Osteoblast (primary cell): Measurements from ENCODE around the gene EPHA6. TPM values are rescaled to one million over a fixed set of nuclear protein-coding genes. Genes with fewer than 3 reads are reported as not detected.

Experiments used
- DNase-seq: peaks from one replicate; pipeline ENCODE4 v3.0.0; 2011; ENCODE audit warnings: low spot score, mixed read lengths; ENCODE audit not compliant: insufficient read length; ENCODE audit errors: missing footprints
- H2AFZ ChIP-seq: 2 replicates; pipeline ENCODE4 v1.6.0; 2011; ENCODE audit warnings: mild to moderate bottlenecking, low read length
- H3K27ac ChIP-seq: 2 replicates; pipeline ENCODE4 v1.5.1; 2011; ENCODE audit warnings: mild to moderate bottlenecking, low read depth, low read length, moderate library complexity
- H3K27me3 ChIP-seq: 2 replicates; pipeline ENCODE4 v1.6.0; 2012; ENCODE audit warnings: mild to moderate bottlenecking, control low read depth, inconsistent platforms, low read length, moderate library complexity; ENCODE audit not compliant: insufficient read depth
- H3K36me3 ChIP-seq: 2 replicates; pipeline ENCODE4 v1.5.1; 2011; ENCODE audit warnings: mild to moderate bottlenecking, low read length, control low read depth, moderate library complexity; ENCODE audit not compliant: insufficient read depth
- H3K4me1 ChIP-seq: 2 replicates; pipeline ENCODE4 v1.5.1; 2011; ENCODE audit warnings: mild to moderate bottlenecking, low read length, control low read depth, moderate library complexity; ENCODE audit not compliant: insufficient read depth
- H3K4me2 ChIP-seq: 2 replicates; pipeline ENCODE4 v1.6.0; 2011; ENCODE audit warnings: mild to moderate bottlenecking, low read length; ENCODE audit not compliant: insufficient read depth
- H3K4me3 ChIP-seq: fragments of 200-600 bp; sonication (generic); 3 replicates; pipeline ENCODE4 v1.5.1; 2012; ENCODE audit warnings: mild to moderate bottlenecking, low read length, inconsistent platforms; ENCODE audit not compliant: insufficient read depth
- H3K79me2 ChIP-seq: 2 replicates; pipeline ENCODE4 v1.6.0; 2012; ENCODE audit warnings: mild to moderate bottlenecking, low read length, control low read depth, inconsistent platforms; ENCODE audit not compliant: insufficient read depth
- H3K9me3 ChIP-seq: 2 replicates; pipeline ENCODE4 v1.5.1; 2011; ENCODE audit warnings: low read depth, low read length, control low read depth
- H4K20me1 ChIP-seq: 2 replicates; pipeline ENCODE4 v1.6.0; 2012; ENCODE audit warnings: mild to moderate bottlenecking, low read length, control low read depth; ENCODE audit not compliant: insufficient read depth
- total RNA-seq: library from RNA; depleted of rRNA; stranded (reverse); fragments of >200 nt; gene quantifications from 2 replicates; pipeline ENCODE4 v1.2.3, GENCODE V29; 2012
- TF ChIP-seq, protein P1 (sequence below): IDR thresholded peaks from 2 replicates; pipeline ENCODE4 v1.5.1; 2011; ENCODE audit warnings: mild to moderate bottlenecking, low read depth, low read length, moderate library complexity; ENCODE audit errors: extremely low read depth

Gene EPHA6
- total RNA-seq, 1 donor = not detected

DNA sequence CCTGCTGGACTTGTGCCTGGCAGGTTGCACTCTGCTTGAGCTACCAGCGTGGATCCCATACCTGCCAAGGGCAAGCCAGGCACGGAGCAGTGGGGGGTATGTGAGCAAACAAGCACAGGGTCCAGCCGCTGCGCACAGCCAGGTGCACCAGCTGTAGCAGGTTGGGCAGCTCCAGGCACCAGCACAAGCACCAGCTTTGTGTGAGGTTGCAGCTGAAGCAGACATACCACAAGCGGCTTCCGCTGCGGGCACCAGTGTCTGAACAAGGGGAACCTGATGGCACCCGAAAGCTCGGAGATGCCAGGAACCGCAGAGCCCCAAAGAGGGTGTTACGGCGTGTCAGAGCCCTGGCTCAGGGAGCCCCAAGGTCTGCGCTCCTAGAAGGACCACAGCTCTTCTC, 477.5 kb downstream of the EPHA6 start:
- H3K79me2 ChIP-seq = no peaks in the 10 kb centered on the region
- H3K27ac ChIP-seq = no peak overlapping the region
- H2AFZ ChIP-seq = no peak overlapping the region
- DNase-seq = no peak
- H3K36me3 ChIP-seq = no peaks in the 10 kb centered on the region
- TF ChIP-seq, protein P1, sequence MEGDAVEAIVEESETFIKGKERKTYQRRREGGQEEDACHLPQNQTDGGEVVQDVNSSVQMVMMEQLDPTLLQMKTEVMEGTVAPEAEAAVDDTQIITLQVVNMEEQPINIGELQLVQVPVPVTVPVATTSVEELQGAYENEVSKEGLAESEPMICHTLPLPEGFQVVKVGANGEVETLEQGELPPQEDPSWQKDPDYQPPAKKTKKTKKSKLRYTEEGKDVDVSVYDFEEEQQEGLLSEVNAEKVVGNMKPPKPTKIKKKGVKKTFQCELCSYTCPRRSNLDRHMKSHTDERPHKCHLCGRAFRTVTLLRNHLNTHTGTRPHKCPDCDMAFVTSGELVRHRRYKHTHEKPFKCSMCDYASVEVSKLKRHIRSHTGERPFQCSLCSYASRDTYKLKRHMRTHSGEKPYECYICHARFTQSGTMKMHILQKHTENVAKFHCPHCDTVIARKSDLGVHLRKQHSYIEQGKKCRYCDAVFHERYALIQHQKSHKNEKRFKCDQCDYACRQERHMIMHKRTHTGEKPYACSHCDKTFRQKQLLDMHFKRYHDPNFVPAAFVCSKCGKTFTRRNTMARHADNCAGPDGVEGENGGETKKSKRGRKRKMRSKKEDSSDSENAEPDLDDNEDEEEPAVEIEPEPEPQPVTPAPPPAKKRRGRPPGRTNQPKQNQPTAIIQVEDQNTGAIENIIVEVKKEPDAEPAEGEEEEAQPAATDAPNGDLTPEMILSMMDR = no peak
- H3K4me2 ChIP-seq = no peak overlapping the region
- no peaks in the 10 kb centered on the region for H3K4me1 ChIP-seq
- no peaks in the 10 kb centered on the region for H4K20me1 ChIP-seq
- H3K9me3 ChIP-seq = peaks cover 2% of the 10 kb centered on the region
- H3K4me3 ChIP-seq = no peak overlapping the region
- H3K27me3 ChIP-seq = no peaks in the 10 kb centered on the region

DNA sequence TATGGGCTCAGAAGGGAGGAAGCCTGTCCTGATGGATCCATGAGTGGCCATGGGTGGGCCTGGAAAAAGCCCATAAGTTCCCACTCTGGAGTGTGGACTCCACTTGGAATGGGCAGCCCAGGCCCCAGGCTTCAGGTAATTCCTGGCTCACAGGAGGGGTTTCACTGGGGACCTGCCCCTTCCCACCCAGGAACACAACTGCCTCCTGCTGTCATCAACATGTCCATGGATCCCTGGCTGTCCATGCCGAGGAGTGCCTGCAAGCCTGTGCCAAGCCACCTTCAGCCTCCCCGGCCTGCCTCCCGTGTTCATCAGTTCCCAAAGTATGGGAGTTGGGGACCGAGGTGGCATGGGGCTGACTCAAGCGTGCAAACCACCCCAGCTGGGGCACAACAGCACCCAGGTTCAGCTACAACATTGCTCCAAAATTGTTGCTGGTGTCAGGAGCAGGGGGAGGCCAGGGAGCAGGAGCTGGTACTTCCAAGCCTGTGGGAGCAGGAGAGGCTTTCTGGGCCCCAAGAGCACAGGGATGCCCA, 479.3 kb downstream of the EPHA6 start:
- no peaks in the 10 kb centered on the region for H4K20me1 ChIP-seq
- H2AFZ ChIP-seq = no peak overlapping the region
- TF ChIP-seq, protein P1 = no peak
- H3K9me3 ChIP-seq = peaks cover 2% of the 10 kb centered on the region
- no peaks in the 10 kb centered on the region for H3K79me2 ChIP-seq
- no peak overlapping the region for H3K27ac ChIP-seq
- no peak overlapping the region for H3K4me3 ChIP-seq
- no peaks in the 10 kb centered on the region for H3K4me1 ChIP-seq
- H3K27me3 ChIP-seq = no peaks in the 10 kb centered on the region
- no peaks in the 10 kb centered on the region for H3K36me3 ChIP-seq
- H3K4me2 ChIP-seq = no peak overlapping the region
- DNase-seq = no peak

DNA sequence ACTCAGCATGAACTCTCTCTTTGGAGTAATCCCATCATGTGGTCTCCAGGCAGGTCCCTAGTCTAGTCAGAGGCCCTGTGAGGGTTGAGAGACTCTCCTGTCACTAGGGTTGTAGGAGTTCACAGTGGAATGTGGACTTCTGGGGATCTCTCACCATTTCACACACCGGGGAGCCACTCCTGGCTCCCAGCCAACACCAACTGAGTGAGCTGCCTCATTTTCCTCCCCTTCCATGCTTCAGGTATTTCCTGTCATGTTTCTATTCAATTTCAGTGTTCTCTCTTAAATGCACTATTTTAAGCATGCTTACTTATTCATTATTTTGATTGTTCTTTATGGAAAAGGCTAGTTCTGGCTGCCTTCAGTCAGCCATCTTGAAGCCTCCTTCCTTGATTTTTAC, 482.6 kb downstream of the EPHA6 start:
- no peaks in the 10 kb centered on the region for H3K4me1 ChIP-seq
- peaks cover 1% of the 10 kb centered on the region for H3K9me3 ChIP-seq
- no peaks in the 10 kb centered on the region for H4K20me1 ChIP-seq

DNA sequence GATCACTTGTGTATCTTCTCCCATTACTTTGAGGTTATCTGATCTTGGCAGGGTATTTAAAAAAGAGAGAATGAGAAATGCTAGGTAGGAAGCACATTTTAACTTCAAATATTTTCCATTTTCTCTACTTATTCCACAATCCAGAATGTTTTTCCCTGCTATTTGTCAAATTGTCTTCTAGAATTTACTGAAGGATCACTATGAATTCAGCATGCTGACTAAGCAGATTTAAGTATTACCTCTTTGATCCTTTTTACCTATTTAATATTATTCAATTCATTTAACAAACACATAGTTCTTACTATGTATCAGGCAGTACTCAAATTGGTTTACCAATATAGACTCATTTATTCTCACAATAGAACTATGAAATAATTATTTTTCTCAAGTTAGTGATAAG, 486.7 kb downstream of the EPHA6 start:
- Histone ChIP-seq H3K4me2 (no peak overlapping the region), H3K4me1 (no peaks in the 10 kb centered on the region), H3K9me3 (no peaks in the 10 kb centered on the region), H3K4me3 (no peak overlapping the region), H3K79me2 (no peaks in the 10 kb centered on the region), H4K20me1 (no peaks in the 10 kb centered on the region), H3K27ac (no peak overlapping the region), H3K27me3 (no peaks in the 10 kb centered on the region), H3K36me3 (no peaks in the 10 kb centered on the region), H2AFZ (no peak overlapping the region)
- TF ChIP-seq, protein P1 = no peak
- no peak for DNase-seq

More for the DNA sequence above, 482.6 kb downstream of the EPHA6 start:
- no peak for DNase-seq
- Histone ChIP-seq H3K36me3 (no peaks in the 10 kb centered on the region), H2AFZ (no peak overlapping the region), H3K79me2 (no peaks in the 10 kb centered on the region), H3K4me2 (no peak overlapping the region), H3K27ac (no peak overlapping the region), H3K27me3 (no peaks in the 10 kb centered on the region), H3K4me3 (no peak overlapping the region)
- TF ChIP-seq, protein P1 = no peak
